KMS-11 (cell line): Measurements from ENCODE around the gene NDEL1.

Source experiments
- H2AFZ ChIP-seq: fragments of 200-600 bp; sonication (generic); 2 replicates; pipeline ENCODE4 v1.6.1; 2016; ENCODE audit warnings: antibody characterized with exemption, mixed run types, low read depth
- H3K27ac ChIP-seq: fragments of 200-600 bp; sonication (generic); 2 replicates; pipeline ENCODE4 v1.6.1; 2016; ENCODE audit warnings: mild to moderate bottlenecking, mixed run types
- H3K27me3 ChIP-seq: fragments of 200-600 bp; sonication (generic); 2 replicates; pipeline ENCODE4 v1.6.1; 2017; ENCODE audit warnings: mild to moderate bottlenecking, low read depth, mixed run types, moderate library complexity; ENCODE audit not compliant: insufficient read depth
- H3K36me3 ChIP-seq: fragments of 200-600 bp; sonication (generic); 2 replicates; pipeline ENCODE4 v1.6.1; 2017; ENCODE audit warnings: mild to moderate bottlenecking, mixed run types; ENCODE audit not compliant: insufficient read depth
- H3K4me1 ChIP-seq: fragments of 200-600 bp; sonication (generic); 2 replicates; pipeline ENCODE4 v1.6.1; 2016; ENCODE audit warnings: mild to moderate bottlenecking, low read depth, mixed run types; ENCODE audit not compliant: poor library complexity, severe bottlenecking
- H3K4me2 ChIP-seq: fragments of 200-600 bp; sonication (generic); 2 replicates; pipeline ENCODE4 v1.7.0; 2016; ENCODE audit warnings: mild to moderate bottlenecking, mixed run types
- H3K4me3 ChIP-seq: fragments of 200-600 bp; sonication (generic); IDR thresholded peaks from 2 replicates; pipeline ENCODE4 v1.6.1; 2017; ENCODE audit warnings: low read depth, low read length, mixed read lengths; ENCODE audit not compliant: insufficient read depth
- H3K79me2 ChIP-seq: fragments of 200-600 bp; sonication (generic); 2 replicates; pipeline ENCODE4 v1.6.1; 2016; ENCODE audit warnings: low read depth, mixed run types; ENCODE audit not compliant: insufficient read depth
- H3K9ac ChIP-seq: fragments of 200-600 bp; sonication (generic); 2 replicates; pipeline ENCODE4 v1.6.1; 2016; ENCODE audit warnings: mild to moderate bottlenecking, mixed run types
- H4K20me1 ChIP-seq: fragments of 200-600 bp; sonication (generic); 2 replicates; pipeline ENCODE4 v1.6.1; 2016; ENCODE audit warnings: mild to moderate bottlenecking, mixed run types; ENCODE audit not compliant: insufficient read depth
- TF ChIP-seq, protein P1 (sequence below): fragments of 200-600 bp; sonication (generic); conservative IDR thresholded peaks from 2 replicates; pipeline ENCODE4 v1.6.1; 2017; ENCODE audit warnings: low read depth, mild to moderate bottlenecking, antibody characterized with exemption, low read length, moderate library complexity, mixed read lengths

The NDEL1 gene

DNA sequence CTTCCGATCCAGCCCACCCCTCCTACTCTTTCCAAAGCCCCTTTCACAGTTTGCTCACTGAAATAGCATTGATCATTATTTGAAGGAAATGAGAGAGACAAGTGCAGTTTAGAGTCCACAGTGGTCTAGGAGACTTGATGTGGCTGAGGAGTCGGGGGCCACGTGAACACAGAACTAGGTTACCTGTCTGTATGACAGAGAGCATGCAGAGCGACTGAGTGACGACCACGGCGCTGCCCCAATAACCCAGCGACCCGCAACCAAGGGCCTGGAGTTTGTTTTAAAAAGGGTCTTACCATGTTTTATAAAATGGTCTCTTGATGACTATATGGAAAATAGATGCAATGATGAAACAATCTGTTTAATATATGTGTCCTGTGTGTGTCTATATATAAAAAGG, 39.5 kb downstream of the NDEL1 start:
- Histone ChIP-seq H2AFZ (no peak overlapping the region), H3K4me1 (no peaks in the 10 kb centered on the region), H3K27me3 (no peaks in the 10 kb centered on the region), H3K27ac (no peak overlapping the region), H4K20me1 (no peaks in the 10 kb centered on the region), H3K36me3 (no peaks in the 10 kb centered on the region), H3K4me3 (no peak overlapping the region), H3K79me2 (no peaks in the 10 kb centered on the region), H3K4me2 (no peak overlapping the region), H3K9ac (no peak overlapping the region)
- TF ChIP-seq, protein P1, sequence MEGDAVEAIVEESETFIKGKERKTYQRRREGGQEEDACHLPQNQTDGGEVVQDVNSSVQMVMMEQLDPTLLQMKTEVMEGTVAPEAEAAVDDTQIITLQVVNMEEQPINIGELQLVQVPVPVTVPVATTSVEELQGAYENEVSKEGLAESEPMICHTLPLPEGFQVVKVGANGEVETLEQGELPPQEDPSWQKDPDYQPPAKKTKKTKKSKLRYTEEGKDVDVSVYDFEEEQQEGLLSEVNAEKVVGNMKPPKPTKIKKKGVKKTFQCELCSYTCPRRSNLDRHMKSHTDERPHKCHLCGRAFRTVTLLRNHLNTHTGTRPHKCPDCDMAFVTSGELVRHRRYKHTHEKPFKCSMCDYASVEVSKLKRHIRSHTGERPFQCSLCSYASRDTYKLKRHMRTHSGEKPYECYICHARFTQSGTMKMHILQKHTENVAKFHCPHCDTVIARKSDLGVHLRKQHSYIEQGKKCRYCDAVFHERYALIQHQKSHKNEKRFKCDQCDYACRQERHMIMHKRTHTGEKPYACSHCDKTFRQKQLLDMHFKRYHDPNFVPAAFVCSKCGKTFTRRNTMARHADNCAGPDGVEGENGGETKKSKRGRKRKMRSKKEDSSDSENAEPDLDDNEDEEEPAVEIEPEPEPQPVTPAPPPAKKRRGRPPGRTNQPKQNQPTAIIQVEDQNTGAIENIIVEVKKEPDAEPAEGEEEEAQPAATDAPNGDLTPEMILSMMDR = no peak

DNA sequence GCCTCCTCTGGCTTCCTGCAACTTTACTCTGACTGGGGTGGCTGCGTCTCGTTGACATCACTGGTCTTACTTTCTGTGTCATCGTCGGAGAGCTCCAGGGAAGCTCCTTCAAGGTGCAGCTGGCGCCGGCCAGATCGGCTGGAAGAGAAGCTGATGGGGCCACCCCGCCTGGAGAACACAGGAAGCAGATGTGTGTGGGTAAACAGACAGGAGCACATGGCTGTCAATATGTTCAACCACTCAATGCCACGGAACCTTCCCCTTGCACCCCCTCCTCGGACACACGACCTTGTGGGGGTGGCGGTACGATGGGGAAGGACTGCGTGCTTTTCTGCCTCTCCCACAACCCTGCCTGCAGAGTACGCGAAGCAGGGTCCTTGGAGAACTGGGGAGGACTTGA, 40.1 kb downstream of the NDEL1 start:
- no peak overlapping the region for H3K4me3 ChIP-seq
- H2AFZ ChIP-seq = no peak overlapping the region
- no peaks in the 10 kb centered on the region for H3K27me3 ChIP-seq
- no peak overlapping the region for H3K4me2 ChIP-seq
- H3K9ac ChIP-seq = no peak overlapping the region
- H3K36me3 ChIP-seq = no peaks in the 10 kb centered on the region
- H3K27ac ChIP-seq = no peak overlapping the region
- H3K79me2 ChIP-seq = no peaks in the 10 kb centered on the region
- H3K4me1 ChIP-seq = no peaks in the 10 kb centered on the region
- TF ChIP-seq, protein P1 = no peak
- no peaks in the 10 kb centered on the region for H4K20me1 ChIP-seq

DNA sequence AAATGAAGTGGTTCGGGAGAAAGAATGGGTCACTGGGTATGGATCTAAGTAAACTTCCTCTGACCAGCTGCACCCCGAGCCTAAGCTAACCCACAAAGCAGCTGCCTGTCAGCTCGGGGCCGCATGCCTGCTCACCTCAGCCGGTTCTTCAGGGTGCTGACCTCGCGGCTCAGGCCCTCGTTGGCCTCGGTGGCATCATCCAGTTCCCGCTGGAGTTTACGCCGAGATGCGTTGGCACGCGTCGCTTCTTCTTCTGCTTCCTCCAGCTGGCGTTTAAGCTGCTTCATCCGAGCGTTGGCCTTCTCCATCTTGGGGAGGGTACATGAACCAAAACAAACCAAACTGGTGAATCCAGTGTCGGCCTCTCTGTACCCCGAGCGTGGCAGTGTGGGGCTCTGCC, 41.1 kb downstream of the NDEL1 start:
- Histone ChIP-seq H4K20me1 (no peaks in the 10 kb centered on the region), H3K36me3 (no peaks in the 10 kb centered on the region)
- TF ChIP-seq, protein P1 = no peak

DNA sequence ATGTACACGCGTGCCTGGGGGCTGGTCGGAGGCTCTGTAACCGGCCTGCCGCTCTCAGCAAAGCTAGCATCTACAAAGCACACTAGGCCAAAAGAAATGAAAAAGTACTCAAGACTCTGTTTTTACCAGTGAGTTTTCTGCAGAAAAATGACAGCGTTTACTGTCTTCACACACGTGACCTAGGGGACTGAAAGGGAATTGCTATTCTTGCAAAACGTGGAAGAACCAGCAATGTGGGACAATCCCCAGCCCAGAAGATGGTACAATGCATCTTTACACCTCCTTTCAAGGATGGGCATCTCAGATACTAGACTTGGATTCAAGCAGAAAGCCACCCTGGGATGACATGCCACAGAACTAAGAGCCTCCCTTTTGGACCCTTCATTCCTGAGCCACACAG, 41.5 kb downstream of the NDEL1 start:
- H3K4me3 ChIP-seq = no peak overlapping the region
- no peaks in the 10 kb centered on the region for H4K20me1 ChIP-seq
- TF ChIP-seq, protein P1 = no peak
- H3K27me3 ChIP-seq = no peaks in the 10 kb centered on the region
- no peak overlapping the region for H3K9ac ChIP-seq
- H3K4me1 ChIP-seq = no peaks in the 10 kb centered on the region
- no peak overlapping the region for H3K27ac ChIP-seq
- no peaks in the 10 kb centered on the region for H3K79me2 ChIP-seq
- no peak overlapping the region for H3K4me2 ChIP-seq
- H3K36me3 ChIP-seq = no peaks in the 10 kb centered on the region
- H2AFZ ChIP-seq = no peak overlapping the region

More for the DNA sequence above, 41.1 kb downstream of the NDEL1 start:
- no peaks in the 10 kb centered on the region for H3K4me1 ChIP-seq
- H3K27ac ChIP-seq = no peak overlapping the region
- H3K27me3 ChIP-seq = no peaks in the 10 kb centered on the region
- no peak overlapping the region for H3K4me2 ChIP-seq
- H3K9ac ChIP-seq = no peak overlapping the region
- no peak overlapping the region for H3K4me3 ChIP-seq
- no peak overlapping the region for H2AFZ ChIP-seq
- no peaks in the 10 kb centered on the region for H3K79me2 ChIP-seq
